Ishikawa (cell line): ENCODE results near the gene PYCARD.

Experiments used
- CEBPB ChIP-seq: IDR thresholded peaks from 2 replicates; pipeline ENCODE4 v1.6.1; 2012
- CREB1 ChIP-seq: IDR thresholded peaks from 2 replicates; pipeline ENCODE4 v1.6.1; 2012; ENCODE audit warnings: low read depth
- EGR1 ChIP-seq: IDR thresholded peaks from 2 replicates; pipeline ENCODE4 v1.6.1; 2012
- EP300 ChIP-seq: IDR thresholded peaks from 2 replicates; pipeline ENCODE4 v1.6.1; 2012; ENCODE audit warnings: borderline replicate concordance
- FOXM1 ChIP-seq: IDR thresholded peaks from 2 replicates; pipeline ENCODE4 v1.6.1; 2012; ENCODE audit warnings: low read depth, borderline replicate concordance
- NFIC ChIP-seq: IDR thresholded peaks from 2 replicates; pipeline ENCODE4 v1.6.1; 2012
- RAD21 ChIP-seq: IDR thresholded peaks from 2 replicates; pipeline ENCODE4 v1.6.1; 2012; ENCODE audit warnings: low read depth
- TAF1 ChIP-seq: IDR thresholded peaks from 2 replicates; pipeline ENCODE4 v1.6.1; 2012; ENCODE audit warnings: low read depth, mild to moderate bottlenecking
- TCF12 ChIP-seq: IDR thresholded peaks from 2 replicates; pipeline ENCODE4 v1.6.1; 2012; ENCODE audit warnings: low read depth
- TEAD4 ChIP-seq: IDR thresholded peaks from 2 replicates; pipeline ENCODE4 v1.6.1; 2012
- YY1 ChIP-seq: IDR thresholded peaks from 2 replicates; pipeline ENCODE4 v1.6.1; 2012; ENCODE audit warnings: low read depth
- ZBTB7A ChIP-seq: IDR thresholded peaks from 2 replicates; pipeline ENCODE4 v1.6.1; 2012; ENCODE audit warnings: low read depth
- TF ChIP-seq, protein P1 (sequence below): IDR thresholded peaks from 2 replicates; pipeline ENCODE4 v1.6.1; 2012
- TF ChIP-seq, protein P2 (sequence below): IDR thresholded peaks from 2 replicates; pipeline ENCODE4 v1.6.1; 2012
- TF ChIP-seq, protein P3 (sequence below): IDR thresholded peaks from 2 replicates; pipeline ENCODE4 v1.6.1; 2012; ENCODE audit warnings: low read depth, mild to moderate bottlenecking

PYCARD gene

DNA sequence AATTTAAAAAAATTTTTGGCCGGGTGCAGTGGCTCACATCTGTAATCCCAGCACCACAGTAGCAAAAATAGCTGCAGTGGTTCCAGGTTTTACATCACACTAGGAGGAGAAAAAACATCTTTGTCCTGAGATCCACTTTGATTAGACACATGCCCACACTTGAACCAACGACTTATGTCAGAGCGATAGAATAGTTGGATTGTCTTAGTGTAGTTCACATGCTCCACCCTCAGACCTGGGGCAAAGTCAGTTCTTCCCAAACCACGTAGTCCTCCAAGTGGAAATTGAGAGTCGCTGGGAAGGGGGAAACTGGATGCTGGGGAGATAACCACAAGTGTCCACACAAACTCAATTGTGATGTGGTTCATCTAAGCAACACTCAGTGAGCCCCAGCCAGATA lies 45.8 kb upstream of the PYCARD start:
- no peak for TF ChIP-seq FOXM1
- no peak for TF ChIP-seq TEAD4
- TF ChIP-seq EGR1: no peak

DNA sequence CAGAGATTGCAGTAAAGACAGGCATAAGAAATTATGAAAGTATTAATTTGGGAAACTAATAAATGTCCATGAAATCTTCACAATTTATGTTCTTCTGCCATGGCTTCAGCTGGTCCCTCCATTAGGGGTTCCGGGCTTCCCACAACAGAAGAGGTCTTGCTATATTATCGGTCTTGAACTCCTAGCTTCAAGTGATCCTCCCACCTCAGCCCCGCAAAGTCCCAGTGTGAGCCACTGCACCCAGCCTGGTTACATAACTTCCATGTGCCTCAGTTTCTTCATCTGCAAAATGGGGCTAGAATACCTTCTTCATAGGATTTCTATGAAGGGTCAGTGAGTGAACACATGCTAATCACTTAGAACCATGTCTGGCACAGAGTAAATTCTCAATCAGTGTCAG lies 43.7 kb upstream of the PYCARD start:
- TF ChIP-seq, protein P1, sequence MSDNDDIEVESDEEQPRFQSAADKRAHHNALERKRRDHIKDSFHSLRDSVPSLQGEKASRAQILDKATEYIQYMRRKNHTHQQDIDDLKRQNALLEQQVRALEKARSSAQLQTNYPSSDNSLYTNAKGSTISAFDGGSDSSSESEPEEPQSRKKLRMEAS: no peak

DNA sequence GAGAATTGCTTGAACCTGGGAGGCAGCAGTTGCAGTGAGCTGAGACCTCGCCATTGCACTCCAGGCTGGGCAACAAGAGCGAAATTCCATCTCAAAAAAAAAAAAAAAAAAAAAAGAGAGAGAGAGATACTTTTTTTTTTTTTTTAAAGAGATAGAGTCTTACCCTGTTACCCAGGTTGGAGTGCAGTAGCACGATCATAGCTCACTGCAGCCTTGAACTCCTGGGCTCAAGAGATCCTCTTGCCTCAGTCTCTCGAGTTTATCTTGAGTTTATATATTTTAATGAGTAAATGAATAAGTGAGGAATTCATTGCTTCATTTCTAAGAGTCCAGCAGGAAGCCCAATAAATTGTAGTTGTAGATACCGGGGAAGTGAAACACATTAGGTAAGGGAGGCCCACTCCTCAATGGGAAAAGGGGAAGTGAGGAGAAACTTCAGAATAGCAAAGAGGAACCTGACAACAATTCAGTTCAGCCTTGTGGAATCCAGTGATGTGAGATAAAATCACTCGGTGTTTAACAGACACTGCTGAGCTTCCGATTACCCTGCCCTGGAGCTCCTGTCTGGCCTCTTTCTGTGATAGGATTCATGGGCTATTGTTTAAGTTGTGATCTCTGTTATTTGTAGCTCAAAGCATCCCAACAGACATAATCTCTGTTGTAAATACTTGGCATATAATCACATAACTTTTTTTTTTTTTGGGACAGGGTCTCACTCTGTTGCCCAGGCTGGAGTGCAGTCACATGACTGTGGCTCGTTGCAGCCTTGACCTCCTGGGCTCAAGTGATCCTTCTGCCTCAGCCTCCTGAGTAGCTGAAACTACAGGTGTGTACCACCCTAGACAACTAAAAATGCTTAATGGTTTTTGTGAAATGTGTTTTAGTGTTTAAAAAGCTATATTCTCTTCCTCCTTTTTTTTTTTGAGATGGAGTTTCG lies 41.4 kb upstream of the PYCARD start:
- TF ChIP-seq, protein P2, sequence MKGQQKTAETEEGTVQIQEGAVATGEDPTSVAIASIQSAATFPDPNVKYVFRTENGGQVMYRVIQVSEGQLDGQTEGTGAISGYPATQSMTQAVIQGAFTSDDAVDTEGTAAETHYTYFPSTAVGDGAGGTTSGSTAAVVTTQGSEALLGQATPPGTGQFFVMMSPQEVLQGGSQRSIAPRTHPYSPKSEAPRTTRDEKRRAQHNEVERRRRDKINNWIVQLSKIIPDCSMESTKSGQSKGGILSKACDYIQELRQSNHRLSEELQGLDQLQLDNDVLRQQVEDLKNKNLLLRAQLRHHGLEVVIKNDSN: no peak
- TF ChIP-seq ZBTB7A: no peak
- TF ChIP-seq CREB1: no peak
- no peak for TF ChIP-seq CEBPB
- TF ChIP-seq, protein P3, sequence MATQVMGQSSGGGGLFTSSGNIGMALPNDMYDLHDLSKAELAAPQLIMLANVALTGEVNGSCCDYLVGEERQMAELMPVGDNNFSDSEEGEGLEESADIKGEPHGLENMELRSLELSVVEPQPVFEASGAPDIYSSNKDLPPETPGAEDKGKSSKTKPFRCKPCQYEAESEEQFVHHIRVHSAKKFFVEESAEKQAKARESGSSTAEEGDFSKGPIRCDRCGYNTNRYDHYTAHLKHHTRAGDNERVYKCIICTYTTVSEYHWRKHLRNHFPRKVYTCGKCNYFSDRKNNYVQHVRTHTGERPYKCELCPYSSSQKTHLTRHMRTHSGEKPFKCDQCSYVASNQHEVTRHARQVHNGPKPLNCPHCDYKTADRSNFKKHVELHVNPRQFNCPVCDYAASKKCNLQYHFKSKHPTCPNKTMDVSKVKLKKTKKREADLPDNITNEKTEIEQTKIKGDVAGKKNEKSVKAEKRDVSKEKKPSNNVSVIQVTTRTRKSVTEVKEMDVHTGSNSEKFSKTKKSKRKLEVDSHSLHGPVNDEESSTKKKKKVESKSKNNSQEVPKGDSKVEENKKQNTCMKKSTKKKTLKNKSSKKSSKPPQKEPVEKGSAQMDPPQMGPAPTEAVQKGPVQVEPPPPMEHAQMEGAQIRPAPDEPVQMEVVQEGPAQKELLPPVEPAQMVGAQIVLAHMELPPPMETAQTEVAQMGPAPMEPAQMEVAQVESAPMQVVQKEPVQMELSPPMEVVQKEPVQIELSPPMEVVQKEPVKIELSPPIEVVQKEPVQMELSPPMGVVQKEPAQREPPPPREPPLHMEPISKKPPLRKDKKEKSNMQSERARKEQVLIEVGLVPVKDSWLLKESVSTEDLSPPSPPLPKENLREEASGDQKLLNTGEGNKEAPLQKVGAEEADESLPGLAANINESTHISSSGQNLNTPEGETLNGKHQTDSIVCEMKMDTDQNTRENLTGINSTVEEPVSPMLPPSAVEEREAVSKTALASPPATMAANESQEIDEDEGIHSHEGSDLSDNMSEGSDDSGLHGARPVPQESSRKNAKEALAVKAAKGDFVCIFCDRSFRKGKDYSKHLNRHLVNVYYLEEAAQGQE: no peak
- no peak for TF ChIP-seq TCF12
- no peak for TF ChIP-seq TAF1

DNA sequence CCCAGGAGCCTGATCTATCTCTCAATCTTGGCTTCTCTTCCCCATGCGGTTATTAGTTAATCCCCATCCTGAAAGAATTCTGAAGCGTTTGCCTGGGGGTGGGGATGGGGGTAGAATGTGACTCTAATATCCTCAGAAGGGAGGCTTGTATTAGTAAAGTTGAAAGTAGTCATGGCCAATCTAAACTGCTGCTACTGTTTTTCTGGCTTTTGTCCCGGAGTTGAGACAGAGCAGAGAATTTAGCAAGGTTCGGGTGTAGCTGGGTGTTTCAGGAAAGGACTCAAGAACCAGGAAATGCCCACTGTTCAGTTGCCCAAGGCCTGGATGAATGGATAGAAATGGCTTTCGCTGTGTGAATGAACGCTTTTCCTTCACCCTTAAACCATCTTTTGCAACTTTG lies 39.6 kb upstream of the PYCARD start:
- TF ChIP-seq, protein P2: no peak

DNA sequence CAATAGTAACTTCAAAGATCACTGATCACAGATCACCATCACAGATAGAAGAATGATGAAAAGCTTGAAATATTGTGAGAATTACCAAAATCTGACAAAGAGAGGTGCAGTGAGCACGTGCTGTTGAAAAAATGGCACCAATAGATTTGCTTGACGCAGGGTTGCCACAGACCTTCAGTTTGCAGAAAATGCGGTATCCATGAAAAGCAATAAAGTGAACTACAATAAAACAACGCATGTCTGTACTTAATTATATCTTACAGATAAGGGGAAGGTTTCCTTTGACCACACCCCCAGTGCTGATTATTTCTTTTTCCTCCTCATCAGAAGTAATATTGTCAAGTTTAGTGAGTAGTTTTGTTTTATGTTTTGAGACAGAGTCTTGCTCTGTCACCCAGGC lies 35.5 kb upstream of the PYCARD start:
- TF ChIP-seq TAF1: no peak
- no peak for TF ChIP-seq NFIC
- no peak for TF ChIP-seq TEAD4
- TF ChIP-seq TCF12: no peak
- TF ChIP-seq YY1: no peak
- TF ChIP-seq CREB1: no peak
- TF ChIP-seq, protein P1: no peak

DNA sequence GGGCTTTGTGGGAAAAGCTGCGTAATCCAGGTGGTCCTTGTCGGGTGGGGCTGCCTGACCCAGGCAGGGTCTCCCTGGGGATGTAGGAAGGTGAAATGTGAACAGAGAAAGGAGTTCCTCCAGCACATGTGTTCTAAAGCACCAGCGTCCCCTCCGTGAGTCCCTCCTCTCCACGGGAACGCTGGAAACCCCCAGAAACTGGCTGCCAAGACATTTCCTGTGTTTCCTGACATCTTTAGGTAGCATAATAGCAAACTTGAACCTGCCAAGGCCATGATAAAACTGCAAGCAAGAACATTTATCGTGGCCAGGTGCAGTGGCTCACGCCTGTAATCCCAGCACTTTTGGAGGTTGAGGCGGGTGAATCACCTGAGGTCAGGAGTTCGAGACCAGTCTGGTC lies 26.9 kb upstream of the PYCARD start:
- TF ChIP-seq, protein P2: no peak
- TF ChIP-seq EGR1: no peak
- TF ChIP-seq FOXM1: no peak
- TF ChIP-seq TAF1: no peak
- TF ChIP-seq RAD21: no peak
- TF ChIP-seq, protein P1: no peak
- no peak for TF ChIP-seq ZBTB7A
- TF ChIP-seq EP300: no peak
- TF ChIP-seq, protein P3: no peak
- TF ChIP-seq CEBPB: no peak
- no peak for TF ChIP-seq NFIC
- TF ChIP-seq TEAD4: no peak
- TF ChIP-seq YY1: no peak
- TF ChIP-seq CREB1: no peak
- no peak for TF ChIP-seq TCF12
